ENCODE data around the gene ALPI.
"Not testable (repeated sequence)": the region's sequence is repeated elsewhere in the genome, so short reads cannot be mapped to it uniquely, and the experiment has no call there.

The ALPI gene

DNA sequence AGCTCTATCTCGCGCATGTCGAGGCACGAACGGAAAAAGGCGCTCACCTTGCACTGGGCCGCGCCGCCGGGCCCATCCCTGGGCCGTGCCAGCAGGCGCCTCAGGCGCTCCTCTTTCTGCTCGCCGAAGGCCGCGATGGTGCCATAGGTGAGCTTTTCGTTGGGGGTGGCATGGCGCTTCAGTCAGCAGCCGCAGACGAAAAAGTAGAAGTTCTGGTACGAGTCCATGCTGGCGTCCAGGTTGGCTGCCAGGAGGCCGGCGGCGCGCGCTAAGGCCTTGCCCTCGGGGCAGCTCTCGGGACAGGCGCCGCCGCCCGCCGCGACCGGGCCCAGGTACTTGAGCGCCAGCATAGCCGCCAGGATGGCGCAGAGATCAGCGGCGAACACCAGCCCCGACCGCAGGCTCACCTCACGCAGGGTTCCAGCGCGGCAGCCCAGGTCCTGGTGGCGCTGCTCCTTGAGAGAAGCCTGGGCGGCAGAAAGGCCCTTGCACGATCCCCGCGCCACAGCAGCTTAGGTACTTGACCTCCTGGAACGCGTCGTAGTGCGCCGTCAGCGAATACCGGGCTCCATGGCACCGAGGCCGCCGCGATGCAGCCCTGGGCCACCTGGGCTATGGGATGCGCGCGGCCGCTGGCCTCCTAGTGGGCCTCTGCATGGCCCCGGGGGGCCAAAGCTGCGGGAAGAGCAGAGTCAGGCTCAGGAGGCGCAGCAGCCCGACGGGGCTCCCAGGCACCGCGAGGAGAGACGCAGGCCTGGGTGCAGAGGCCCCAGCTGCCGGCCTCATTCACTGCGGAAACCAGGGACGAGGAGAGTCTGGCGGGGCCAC is 36.5 kb upstream of the ALPI start:
- TF ChIP-seq, protein P1, sequence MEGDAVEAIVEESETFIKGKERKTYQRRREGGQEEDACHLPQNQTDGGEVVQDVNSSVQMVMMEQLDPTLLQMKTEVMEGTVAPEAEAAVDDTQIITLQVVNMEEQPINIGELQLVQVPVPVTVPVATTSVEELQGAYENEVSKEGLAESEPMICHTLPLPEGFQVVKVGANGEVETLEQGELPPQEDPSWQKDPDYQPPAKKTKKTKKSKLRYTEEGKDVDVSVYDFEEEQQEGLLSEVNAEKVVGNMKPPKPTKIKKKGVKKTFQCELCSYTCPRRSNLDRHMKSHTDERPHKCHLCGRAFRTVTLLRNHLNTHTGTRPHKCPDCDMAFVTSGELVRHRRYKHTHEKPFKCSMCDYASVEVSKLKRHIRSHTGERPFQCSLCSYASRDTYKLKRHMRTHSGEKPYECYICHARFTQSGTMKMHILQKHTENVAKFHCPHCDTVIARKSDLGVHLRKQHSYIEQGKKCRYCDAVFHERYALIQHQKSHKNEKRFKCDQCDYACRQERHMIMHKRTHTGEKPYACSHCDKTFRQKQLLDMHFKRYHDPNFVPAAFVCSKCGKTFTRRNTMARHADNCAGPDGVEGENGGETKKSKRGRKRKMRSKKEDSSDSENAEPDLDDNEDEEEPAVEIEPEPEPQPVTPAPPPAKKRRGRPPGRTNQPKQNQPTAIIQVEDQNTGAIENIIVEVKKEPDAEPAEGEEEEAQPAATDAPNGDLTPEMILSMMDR (conservative IDR thresholded peaks at IDR 0.05): no peak
- no peak overlapping the region for H3K27ac ChIP-seq

DNA sequence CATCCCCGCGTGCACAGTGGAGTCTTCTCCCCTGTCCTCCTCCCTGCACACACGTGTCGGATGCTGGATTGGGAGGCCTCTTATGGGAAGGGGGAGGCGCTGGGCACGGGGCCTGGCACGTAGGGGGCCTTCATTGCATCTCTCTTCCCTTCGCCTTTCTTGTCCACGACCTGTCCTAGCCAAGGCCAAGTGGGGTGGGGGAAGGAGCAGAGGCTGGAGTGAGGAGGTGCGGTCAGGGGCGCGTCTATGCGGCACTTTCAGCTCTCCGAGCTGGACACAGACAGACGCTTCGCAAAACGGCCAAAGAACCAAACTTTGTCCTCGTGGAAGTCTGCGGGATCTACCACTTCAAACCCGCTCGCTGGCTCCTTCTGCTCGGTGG is 35.9 kb upstream of the ALPI start:
- TF ChIP-seq, protein P1 (conservative IDR thresholded peaks at IDR 0.05): no peak
- H3K27ac ChIP-seq: no peak overlapping the region

DNA sequence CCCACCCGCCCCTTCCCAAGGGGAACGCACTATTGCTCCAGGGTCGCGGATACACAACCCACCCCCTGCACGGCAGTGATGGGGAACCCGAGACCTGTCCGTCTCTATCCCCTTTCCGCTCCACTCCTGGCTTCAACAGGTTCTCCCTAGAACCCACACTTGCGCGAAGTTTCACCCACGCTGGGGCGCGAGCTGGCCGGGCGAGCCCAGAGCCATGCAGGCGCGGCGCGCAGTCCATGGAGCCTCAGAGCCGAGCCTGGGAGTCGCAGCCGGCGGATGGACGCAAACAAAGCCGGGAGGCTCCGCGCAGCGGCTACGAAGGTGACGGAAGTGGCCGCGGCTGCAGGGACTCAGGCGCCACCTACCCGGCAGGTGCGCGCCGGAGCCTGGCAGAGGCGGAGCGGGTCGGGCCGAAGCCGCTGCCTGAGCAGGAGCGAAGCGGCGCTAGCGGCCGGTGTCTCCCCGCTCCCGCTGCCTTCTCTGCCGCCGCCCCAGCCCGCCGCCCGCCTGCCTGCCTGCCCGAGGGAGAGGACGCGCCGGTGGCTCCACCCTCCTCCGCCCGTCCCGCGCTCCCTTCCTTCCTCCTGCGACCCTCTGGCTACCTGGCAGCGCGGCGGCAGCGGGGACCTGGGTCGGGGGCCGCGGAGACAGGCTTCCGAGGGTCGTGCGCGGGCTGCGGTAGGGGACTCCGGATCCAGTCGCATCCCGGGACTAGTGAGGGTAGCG is 35.3 kb upstream of the ALPI start:
- no peak overlapping the region for H3K27ac ChIP-seq

GRCh38 chr2:232421189-232421785 is 34.7 kb upstream of the ALPI start:
- TF ChIP-seq, protein P1 (conservative IDR thresholded peaks at IDR 0.05): no peak

More for the DNA sequence above, 35.3 kb upstream of the ALPI start:
- TF ChIP-seq, protein P1 (conservative IDR thresholded peaks at IDR 0.05): 0 out of 2 replicates have a peak, but pooled peaks have one; percentile 18

DNA sequence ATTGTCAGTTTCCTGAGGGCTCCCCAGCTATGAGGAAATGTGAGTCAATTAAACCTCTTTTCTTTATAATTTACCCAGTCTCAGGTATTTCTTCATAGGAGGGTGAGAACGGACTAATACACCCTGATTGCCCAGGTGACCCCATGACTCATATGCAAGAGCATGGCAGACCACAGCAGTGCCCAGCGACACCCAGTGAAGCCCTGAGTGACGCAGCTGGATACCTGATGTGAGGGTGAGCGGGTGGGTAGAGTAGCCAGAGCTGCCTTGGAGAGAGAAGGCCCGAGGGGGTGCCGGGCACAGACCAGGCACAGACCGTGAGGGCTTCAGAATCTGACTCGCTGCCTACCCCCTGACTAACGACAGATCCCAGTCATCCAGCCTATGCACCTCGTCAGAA is 33.9 kb upstream of the ALPI start:
- TF ChIP-seq, protein P1 (conservative IDR thresholded peaks at IDR 0.05): no peak

More at GRCh38 chr2:232421189-232421785, 34.7 kb upstream of the ALPI start:
- no peak overlapping the region for H3K27ac ChIP-seq

GRCh38 chr2:232422996-232423395 is 33.0 kb upstream of the ALPI start:
- not testable (repeated sequence) for H3K27ac ChIP-seq

More for the DNA sequence above, 33.9 kb upstream of the ALPI start:
- no peak overlapping the region for H3K27ac ChIP-seq

- H3K27ac ChIP-seq: not testable (repeated sequence)
Measured at GRCh38 chr2:232423407-232423806, 32.5 kb upstream of the ALPI start.

DNA sequence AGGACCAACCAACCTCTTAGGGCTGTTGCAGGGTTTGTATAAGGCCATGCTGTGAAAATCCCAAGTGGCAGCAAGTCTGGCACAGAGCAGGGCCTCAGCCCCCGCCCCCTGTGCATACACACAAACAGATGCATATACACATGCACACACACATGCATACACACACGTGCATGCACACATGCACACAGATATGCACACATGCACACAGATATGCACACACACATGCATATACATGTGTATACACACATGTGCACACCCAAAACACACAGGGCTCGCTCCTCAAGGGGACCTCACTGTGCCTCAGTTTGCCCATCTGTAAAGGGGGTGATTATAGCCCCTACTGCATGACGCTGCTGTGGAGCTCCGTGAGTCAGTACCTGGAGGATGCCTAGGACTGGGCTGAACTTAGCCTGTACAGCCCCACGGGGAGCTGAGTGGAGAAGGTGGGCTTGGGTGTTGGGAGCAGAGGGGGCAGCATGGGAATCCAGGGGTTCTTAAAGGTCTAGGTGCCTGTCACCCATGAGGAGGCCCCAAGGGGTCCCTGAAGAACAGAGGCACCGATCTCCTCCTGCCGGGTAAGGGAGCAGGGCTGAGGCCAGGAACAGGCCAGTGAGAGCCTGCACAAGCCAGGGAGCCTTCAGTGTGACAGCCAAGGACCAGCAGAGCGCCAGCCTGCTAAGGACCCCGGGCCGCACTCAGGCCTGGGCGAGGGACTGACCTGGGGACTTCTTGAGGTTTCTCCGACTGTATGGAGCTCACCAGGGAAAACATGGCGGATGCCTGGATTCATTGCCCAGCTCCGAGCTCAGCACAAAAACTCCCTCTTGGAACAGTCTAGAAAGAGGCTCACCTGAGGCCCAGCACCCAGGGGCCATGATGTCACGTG is 24.0 kb upstream of the ALPI start:
- no peak overlapping the region for H3K27ac ChIP-seq
- TF ChIP-seq, protein P1 (conservative IDR thresholded peaks at IDR 0.05): no peak

Measured in VCaP (cell line).